ENCODE results near the gene PATZ1.

Gene PATZ1

DNA sequence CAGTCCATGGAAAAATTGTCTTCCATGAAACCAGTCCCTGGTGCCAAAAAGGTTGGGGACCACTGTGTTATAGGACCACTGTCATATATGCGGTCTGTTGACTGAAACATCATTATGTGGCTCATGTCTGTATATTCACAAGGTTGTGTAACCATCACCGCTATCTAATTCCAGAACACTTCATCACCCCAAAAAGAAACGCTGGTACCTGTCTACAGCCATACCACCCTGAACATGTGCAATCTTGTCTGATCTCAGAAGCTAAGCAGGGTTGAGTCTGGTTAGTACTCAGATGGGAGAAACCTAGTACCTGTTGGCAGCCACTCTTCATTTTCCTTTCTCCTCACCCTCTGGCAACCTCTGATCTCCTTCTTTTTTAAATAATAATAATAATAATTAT lies 41.0 kb downstream of the PATZ1 start:
- no peak for DNase-seq

DNA sequence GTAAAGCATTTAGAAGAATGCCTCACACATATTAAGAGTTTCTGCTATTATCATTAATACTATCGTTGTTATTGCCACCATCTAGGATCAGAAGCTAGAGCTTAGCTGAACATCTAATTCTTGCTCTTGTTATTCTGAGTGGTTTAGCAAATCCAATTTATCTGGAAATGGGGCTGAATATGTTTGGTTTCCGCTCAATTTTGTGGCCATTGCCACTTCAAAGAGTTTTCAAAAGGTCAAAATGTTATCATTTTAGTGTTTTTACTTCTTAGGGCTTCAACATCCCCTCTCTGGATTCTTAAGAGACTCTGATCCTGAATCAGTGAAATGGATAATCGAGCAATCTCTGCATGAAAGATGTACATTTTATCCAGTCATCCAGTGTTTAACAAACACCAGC lies 43.6 kb downstream of the PATZ1 start:
- DNase-seq: no peak

DNA sequence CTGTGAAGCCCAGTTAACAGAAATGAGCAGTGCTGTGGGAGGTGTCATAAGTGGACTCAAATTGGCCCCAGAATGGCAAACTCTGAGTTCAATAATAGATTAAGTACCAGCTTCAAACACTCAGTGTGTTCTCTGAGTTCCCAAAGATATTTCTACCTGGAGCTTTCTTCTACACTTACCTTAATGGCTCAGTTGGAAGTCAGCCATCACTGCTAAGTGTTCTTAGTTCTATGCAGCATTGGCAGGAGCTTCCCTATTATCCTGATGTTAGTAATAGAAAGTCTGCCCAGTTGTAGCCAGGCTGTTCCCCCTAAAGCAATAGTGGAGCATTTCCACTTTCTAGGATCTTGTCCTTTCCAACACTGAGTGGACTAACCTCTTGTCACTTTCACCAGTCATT lies 44.1 kb downstream of the PATZ1 start:
- DNase-seq: no peak

DNA sequence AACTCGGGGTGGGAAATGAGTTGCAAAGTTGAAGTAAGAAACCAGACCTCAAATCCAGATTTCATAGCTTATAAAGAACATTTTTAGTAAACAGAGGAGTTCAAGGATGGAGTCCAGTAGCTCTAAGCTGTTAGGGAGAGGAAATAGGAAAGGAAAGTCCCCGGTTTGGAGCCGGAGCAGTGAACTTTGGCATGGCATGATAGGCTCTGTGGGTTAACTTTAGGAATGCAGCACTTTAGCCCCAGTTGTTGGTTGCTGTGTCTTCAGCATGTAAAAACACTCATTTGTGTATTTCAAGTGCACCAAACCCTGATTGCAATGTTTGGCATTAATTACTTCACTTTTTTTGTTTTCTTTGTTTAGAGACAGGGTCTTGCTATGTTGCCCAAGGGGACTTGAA lies 45.2 kb downstream of the PATZ1 start:
- DNase-seq: no peak

DNA sequence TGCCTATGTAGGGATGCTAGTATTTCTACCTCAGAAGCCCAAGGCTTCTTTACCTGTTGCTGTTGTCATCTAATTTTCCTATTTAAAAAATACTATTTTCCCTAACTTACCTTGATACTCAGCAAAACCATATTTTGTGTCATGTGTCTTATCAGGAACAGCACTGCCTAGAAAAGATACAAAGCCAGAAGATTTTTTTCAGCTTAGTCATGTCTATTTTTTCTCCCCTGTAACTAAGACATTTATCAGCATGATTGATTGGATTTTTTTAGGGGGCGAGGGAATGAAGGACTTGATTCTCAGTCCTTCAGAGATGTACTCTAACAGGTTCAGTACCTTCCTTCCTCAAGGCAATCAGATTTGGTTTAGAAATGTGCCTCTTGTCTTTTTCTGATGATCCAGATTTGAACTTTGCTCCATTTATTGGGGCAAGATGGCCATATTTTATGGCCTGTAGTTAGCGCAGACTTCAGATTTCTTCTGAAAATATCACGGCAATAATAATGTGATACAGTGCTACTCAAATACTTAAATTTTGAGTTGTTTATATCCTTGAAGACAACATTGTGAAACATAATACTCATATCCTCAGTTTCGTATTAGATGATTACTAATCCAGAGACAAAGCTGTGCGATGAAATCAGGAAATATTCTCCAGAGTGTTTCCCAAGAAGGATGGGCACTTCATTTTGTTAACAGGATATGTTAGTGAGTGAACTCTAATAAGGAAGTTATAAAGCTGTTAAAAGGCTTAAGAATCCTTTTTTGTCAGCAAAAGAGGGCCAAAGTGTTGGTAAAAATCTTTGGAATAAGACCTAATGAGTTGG lies 50.1 kb downstream of the PATZ1 start:
- DNase-seq: no peak

DNA sequence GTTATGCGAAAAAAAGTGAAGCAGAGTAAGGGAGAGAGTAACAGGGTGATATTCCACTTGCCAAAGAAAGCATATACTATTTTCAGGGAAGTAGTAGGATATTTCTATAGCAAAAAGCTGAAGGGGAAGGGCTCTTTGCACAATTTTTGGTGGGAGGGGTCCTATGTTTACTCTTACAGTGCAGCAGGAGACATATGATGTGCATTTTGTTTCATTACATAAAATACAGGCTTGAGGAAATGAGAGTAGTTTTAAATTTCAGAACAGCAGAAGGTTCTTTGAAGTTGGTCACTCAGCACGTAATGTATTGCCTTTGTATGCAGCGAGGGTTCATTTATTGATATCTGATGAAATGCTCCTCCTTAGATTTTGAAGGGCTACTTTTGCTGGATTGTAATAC lies 50.8 kb downstream of the PATZ1 start:
- DNase-seq: no peak

DNA sequence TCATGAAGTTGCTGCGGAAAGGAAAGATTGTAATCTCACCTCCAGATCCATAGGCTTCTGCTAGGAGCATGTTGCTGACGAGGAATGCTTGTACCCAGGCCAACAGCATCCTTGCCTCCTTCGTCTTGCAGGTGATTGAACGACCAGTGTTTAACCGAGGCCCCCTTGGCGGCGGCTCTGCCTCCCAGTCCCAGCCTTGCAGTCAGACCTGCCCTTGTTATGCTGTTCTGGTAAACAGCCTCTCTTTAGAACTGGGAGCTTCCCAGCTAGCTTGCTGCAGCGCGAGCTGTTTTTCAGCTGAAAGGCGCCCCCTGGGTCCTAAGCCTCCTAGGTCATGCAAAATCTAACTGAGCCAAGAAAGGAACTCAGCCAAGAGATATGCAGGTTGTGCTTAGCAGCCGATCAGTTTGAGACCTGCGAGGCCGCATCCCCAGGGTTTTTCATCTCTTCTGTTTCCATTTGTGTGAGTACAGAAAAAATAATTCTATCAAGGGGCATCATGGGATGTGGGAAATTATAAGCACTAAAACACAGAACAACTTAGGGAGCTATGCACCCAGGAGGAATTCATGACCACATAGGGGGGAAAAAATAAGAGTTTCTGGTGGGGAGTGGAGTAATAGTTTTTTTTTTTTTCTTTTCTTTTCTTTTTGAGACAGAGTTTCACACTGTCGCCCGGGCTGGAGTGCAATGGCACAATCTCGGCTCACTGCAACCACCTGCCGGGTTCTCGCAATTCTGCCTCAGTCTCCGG lies 53.7 kb downstream of the PATZ1 start, which contains the start of gene PIK3IP1:
Gene PIK3IP1, minus strand, starts transcription at position 253 of the 754 bp plus-strand sequence. Its CDS starts 144 bp downstream, at position 109.
- DNase-seq: peak; percentile 88

DNA sequence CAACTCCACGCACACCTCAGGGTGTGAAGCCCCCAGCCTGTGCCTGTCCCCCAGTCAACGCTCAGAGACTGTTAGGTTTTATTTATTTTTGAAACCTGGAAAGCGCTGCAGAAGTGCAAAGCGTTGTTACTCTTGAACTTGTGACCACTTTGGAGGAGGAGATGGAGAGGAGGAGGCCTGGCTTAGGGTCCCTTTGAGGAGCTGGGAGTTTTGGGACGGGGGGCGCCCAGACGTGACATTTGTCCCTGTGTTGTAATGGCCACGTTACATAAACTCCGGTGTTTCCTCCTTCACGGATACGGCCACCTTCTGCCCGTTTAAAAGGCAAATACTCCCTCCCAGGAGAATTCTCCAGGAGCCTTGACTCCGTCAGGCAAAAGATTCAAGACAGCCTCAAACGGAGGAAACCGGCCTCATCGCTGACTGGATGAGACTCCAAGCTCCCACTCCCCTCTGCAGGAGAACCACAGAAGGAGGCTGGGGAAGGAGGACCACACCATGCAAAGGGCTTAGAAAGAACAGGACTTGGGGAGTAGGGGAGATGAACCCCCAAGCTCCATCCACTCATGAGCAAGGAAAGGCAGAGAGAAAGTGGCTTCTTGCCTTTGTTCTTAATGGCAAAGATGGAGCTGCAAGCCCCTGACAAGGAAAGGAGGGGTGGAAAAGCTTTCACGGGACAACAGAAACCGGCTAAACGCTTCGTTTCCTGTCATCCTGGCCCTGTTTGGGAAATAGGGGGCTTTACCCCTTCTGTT lies 54.5 kb downstream of the PATZ1 start:
- DNase-seq: no peak

DNA sequence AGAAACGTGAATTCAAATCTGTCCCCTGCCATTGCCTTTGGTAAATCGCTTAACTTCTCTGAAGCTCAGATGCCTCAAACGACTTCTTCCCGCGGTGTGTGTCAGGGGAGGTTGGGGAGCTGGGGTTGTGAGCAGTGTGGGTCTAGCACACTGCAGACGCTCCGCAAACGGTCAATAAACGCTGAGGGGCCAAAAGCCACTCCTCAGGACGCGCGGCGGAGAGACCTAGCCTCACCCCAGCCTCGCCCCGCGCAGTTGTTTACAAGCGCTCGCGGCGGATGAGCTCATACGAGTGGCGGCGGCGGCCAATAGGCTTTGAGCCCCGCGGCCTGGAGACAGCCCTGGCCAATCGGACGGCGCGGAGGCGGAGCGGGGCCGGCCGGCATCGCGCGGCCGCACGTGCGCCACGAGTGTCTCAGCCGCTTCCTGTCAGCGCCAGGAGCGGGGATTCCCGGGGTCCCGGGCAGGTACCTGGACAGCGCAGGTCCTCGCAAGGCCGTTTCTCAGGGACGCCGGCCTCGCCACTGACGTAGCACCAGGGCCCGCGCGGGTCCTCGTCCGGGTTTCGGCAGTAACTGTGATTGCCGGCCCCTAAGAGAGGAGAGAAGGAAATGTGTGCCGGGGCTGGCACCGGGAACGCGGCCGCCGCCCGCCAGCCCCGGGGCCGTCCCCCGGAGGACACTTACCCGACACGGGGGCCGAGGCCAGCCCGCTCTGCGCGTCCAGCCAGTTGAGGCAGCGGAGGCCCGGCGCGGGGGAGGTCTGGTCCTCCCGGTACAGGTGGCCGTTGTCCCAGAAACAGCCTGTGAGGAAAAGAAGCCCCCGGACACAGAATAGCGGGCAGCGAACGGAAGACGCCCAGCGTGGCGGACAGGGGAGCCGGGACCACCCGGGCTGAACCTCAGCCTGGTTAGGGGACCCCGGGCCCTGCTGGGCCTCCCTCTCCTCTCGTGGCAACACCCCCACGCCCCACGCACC lies 55.4 kb downstream of the PATZ1 start:
- DNase-seq: peak; percentile 94

DNA sequence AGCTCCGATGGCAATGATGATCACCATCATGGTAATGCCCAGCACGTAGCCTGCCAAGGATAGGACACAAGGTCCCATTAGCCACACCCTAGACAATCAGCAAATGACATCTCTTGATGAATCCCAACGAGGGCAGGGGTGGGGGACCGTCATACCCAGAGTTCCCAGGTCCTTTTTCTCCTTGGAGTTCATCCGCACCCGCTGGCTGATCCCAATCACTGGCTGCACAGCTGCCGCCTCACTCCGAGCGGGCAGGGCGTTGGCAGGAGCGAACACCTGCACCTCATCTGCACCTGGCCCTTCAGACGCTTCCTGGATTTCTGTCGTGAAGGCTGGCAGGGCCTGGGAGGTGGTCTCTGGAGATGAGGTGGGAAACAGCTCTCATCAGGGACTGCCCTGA lies 56.8 kb downstream of the PATZ1 start:
- DNase-seq: peak; percentile 33

DNA sequence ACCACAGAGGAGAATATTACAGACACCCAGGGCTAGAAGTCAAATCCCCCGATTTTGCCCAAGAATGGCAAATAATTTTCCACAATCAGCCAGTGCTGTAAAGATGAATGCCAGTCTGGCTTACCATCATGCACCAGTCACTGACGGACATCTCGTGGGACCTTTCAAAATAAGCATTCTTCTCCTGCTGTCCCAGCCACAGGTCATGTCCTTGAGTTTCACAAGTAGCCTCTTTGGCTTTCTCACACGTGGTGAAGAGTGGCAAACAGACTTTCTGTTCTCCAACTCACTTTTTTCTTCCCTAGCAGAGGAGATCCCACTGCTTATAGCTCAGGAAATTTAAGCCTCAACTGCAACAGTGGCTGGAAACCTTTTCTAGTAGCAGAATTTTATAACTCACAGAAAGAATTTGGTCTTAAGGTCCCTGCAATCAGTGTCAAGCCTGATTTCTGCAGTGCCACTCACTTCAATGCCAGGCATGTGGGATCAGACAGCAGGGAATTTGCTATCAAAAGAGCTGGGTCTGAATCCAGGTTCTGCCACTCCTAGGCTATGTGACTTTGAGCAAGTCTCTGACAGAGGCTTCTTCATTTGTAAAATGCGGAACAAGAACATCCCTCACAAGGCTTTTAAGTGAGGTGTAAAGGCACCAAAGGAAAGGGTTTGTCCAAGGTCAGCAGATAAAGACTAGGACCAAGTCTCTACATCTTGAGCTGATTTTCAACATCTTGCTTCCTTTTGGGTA lies 57.5 kb downstream of the PATZ1 start:
- no peak for DNase-seq

DNA sequence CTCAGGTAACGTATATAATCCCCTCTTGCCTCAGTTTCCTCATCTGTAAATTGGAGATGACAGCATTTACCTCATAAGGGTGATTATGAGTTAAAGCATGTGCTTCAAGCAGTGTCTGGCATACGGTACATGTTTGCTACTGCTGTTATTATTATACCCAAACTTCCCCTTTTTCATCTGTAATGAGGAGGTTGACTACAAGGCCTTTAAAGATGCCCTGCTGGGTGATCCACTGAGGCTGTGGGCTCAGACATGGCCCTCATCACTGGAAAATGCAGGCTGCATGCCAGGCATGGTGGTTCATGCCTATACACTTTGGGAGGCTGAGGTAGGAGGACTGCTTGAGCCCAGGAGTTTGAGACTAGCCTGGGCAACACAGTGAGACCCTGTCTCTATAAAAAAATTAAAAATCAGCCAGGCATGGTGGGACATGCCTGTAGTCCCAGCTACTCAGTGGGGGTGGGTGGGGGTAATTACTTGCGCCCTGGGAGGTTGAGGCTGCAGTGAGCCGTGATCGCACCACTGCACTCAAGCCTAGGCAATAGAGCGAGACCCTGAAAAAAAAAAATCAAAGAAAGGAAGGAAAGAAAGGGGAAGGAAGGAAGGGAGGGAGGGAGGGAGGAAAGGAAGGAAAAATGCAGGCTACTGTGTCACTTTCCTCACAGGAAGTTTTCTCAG lies 58.2 kb downstream of the PATZ1 start:
- DNase-seq: no peak

DNA sequence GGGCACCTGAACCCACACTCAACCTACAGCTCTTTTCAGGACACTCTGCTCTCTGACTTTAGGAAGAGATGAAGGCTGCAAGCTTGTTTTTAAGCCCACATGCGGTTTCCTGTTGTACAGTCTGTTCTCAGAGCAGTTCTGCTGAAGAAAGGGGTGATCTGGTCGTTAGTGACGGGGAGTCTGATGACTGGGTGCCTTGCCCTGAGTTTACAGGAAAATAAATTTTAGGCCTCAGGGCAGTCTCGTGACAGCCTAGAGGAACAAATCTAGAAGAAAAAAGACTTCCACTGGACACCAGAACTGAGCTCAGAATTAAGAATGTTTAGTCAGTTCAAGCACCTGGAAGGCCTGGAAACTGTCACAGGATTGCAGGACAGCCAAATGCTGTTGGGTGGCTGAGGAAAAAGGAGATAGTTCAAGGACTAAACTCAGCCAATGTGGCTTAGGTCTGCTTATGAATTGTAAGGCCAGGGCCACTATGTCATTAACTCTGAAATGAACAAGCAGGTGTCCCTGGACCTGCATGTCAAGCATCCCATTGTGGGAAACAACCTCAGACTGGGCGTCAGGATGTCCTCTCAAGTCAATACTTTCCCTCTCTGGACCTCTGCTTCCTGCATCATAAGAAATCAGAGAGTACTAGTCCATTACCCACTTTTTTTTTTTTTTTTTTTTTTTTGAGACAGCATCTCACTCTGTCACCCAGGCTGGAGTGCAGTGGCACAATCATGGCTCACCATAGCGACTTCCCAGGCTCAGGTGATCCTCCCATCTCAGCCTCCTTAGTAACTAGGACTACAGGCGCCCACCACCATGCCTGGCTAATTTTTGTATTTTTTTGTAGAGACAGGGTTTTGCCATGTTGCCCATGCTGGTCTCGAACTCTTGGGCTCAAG lies 59.5 kb downstream of the PATZ1 start:
- DNase-seq: peak; percentile 57

DNA sequence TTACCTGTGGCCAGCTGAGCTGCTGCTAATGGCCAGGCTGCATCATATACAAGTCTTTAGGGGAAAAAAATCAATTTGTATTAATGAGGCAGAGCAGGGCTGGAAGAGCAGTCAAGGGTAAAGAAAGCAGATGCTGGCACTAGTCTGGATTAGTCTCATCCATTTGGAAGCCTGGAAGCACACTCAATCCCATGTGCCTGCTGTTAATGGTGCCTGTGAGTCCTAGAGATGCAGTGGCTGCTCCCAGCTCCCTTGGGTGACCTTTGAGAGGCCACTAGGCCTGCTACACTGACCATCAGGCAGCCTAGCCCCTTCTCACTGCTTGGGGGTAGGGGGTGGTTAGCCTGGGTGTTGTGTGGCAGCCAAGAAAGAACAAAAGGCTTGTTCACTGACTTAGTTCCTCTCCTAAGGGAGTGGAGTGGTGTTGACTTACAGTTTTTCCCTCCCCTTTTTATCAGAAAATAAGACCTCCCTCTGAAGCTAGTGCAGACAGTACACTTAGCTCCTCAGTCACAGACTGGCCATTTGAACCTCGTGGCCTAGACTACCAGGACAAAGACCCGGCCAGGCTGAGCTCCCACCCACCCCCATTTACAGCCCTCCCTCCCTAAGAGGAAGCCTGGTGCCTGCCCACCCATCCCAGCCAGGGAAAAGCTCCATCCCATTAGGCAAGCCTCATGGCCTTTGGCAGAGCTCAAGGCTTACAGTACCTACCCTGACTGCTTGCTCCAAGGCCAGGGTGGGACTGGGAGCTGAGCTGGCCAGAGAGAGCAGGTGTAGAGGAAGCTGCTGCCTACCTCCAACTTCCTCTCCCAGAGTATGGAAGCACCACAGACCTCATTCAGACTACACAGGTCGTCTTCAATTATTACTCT lies 61.6 kb downstream of the PATZ1 start:
- no peak for DNase-seq

DNA sequence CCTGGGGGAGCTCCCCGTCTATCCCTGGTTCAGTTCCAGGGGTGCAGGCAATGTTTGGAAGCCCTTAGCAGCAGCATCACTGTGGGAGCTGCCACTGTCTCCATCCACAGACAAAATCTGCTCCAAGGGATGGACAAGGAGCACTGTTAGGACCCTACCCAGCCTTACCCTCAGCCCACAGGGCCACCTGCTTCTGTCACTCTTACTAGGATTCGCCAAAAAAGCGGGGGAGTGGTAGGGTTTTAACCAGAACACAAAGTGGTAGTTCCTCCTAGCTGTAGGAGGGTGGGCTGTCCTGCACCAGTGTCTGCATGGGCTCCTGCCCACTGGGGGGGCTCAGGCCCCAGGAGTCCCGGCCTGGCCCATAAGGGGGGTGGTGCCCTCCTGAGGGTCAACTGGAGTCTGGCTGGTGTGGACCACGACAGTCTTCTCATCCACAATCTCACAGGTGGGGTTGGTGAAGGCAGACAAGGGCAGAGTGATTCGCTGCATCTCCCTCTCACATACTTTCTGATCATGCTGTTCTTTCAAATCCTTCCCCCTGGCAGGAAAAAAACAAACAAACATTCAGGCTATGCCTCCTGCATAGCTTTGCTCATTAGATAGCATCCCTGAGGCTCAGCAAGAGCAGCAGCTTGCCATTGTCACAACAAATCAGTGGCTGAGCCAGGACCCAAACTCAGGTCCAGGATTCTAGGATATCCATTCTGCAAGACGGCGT lies 63.2 kb downstream of the PATZ1 start:
- DNase-seq: no peak

DNA sequence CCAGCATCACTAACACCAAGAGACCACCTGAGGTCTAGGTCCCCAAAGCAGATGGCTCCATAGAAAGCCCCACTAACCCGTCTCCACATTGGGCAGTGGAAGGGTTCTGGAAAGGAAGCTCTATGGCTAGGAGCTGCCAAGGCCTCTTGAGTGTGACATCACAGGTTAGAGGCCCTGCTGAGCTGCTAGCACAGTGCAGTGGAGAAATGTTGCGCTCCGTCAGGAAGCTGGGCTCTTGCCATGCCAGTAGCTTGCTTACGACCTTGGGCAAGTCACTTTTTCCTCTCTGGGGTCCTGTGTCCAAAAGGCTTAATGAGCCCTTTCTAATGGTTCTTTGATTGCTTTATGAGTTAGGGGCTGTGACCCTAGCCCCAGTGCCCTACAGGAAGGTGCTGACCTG lies 64.4 kb downstream of the PATZ1 start:
- no peak for DNase-seq

DNA sequence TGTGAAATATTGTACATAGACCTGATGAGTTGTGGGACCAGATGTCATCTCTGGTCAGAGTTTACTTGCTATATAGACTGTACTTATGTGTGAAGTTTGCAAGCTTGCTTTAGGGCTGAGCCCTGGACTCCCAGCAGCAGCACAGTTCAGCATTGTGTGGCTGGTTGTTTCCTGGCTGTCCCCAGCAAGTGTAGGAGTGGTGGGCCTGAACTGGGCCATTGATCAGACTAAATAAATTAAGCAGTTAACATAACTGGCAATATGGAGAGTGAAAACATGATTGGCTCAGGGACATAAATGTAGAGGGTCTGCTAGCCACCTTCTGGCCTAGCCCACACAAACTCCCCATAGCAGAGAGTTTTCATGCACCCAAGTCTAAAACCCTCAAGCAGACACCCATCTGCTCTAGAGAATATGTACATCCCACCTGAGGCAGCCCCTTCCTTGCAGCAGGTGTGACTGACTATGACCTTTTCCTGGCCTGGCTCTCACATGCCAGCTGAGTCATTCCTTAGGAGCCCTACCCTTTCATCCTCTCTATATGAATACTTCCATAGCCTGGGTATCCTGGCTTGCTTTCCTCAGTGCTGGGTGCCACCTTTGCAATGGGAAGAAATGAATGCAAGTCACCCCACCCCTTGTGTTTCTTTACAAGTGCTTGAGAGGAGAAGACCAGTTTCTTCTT lies 66.2 kb downstream of the PATZ1 start:
- no peak for DNase-seq

DNA sequence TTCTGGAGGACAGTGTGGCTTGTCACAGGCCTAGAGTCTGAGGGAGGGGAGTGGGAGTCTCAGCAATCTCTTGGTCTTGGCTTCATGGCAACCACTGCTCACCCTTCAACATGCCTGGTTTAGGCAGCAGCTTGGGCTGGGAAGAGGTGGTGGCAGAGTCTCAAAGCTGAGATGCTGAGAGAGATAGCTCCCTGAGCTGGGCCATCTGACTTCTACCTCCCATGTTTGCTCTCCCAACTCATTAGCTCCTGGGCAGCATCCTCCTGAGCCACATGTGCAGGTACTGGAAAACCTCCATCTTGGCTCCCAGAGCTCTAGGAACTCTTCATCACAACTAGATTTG lies 66.8 kb downstream of the PATZ1 start:
- no peak for DNase-seq

Data from activated CD4-positive, alpha-beta T cell treated with anti-CD3 and anti-CD28 coated beads, Interleukin-2, amount 50 U/mL, for 1 hour (primary cell).